IgD-negative memory B cell (primary cell): ENCODE results near the gene ACAT2. TPM values are rescaled to one million over a fixed set of nuclear protein-coding genes. Genes with fewer than 3 reads are reported as not detected.
"Not testable (repeated sequence)": the region's sequence is repeated elsewhere in the genome, so short reads cannot be mapped to it uniquely, and the experiment has no call there.

Source experiments
- H3K27ac Mint-ChIP-seq, 3 donors: one replicate each; pipeline ENCODE4 v1.8.0; 2020 to 2022; ENCODE audit warnings: mild to moderate bottlenecking in 3 of 3, mixed read lengths in 3 of 3, moderate library complexity in 1 of 3
- H3K27me3 Mint-ChIP-seq: one replicate; pipeline ENCODE4 v1.8.0; 2021; ENCODE audit warnings: mixed read lengths
- H3K36me3 Mint-ChIP-seq: one replicate; pipeline ENCODE4 v1.8.0; 2020; ENCODE audit warnings: mild to moderate bottlenecking, mixed read lengths
- H3K4me1 Mint-ChIP-seq, 3 donors: one replicate each; pipeline ENCODE4 v1.8.0; 2020 to 2022; ENCODE audit warnings: mixed read lengths in 3 of 3, mild to moderate bottlenecking in 1 of 3
- H3K4me3 Mint-ChIP-seq, 4 donors: one replicate each; pipeline ENCODE4 v1.8.0; 2020 to 2022; ENCODE audit warnings: mild to moderate bottlenecking in 4 of 4, mixed read lengths in 4 of 4, moderate library complexity in 3 of 4
- H3K9me3 Mint-ChIP-seq, 3 donors: one replicate each; pipeline ENCODE4 v1.8.0; 2020 to 2021; ENCODE audit warnings: mixed read lengths in 3 of 3, mild to moderate bottlenecking in 1 of 3
- polyA plus RNA-seq: library from polyadenylated mRNA; unstranded; fragments of 300-500 nt; fragmentation: Illumina TruSeq; gene quantifications from one replicate; pipeline ENCODE4 v1.2.3, GENCODE V29; 2021

Gene ACAT2
- polyA plus RNA-seq, 1 donor from 2014 or later, result 23.6 TPM

DNA sequence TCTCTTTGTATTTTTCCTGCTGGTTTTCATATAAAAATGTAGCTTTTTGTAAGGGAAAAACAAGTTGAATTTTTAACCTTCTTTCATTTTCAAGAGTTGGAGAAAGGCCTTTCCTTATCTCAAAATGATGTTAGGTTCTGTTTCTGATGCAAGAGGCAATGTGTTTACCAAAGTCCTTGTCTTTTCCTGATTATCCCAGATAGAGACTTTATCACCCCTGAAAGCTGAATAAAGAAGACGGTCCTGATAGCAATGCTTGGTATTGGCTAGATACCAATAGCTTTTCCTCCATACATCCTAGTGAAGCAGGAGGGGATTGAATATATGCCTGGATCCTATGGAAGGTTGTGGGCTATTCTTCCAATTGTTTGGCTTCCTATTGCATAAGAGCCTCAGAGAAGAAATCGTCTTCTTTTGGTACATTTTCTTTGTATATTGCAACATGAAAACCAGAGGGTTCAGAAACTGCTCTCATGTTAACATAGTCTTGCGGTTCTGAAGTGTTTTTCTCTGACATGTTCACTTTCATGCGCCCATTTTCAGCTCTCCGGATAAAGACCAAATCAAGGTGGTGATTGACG lies 43.7 kb downstream of the ACAT2 start:
- H3K27ac Mint-ChIP-seq, result no peak overlapping the region
- H3K36me3 Mint-ChIP-seq, result peaks cover 3% of the 10 kb centered on the region
- no peaks in the 10 kb centered on the region for H3K9me3 Mint-ChIP-seq
- H3K4me1 Mint-ChIP-seq, result peaks cover 0 to 3% (median 0%) of the 10 kb centered on the region in 3 donors
- H3K27me3 Mint-ChIP-seq, result no peaks in the 10 kb centered on the region
- no peak overlapping the region for H3K4me3 Mint-ChIP-seq

DNA sequence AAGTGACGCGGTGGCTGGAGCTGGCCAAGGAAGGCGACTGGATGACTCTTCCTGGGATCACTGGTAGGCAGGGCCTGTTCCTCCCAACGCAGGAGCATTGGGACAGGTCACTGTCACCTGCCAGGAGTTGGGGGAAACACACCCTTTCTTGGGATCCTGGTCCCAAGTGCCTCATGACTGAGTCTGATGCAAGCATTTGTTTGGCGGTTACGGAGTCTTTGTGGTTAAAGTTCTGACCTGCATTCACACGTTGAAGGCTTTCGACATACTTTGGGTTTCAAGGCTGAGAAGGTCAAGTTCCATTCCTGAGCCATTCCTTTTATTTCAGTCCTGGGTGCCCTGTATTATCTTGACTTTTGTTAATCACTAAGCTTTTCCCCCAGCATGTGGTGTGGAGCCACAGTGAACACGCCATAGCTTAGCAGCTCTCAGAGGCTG lies 44.2 kb downstream of the ACAT2 start:
- H3K36me3 Mint-ChIP-seq, result peaks cover 3% of the 10 kb centered on the region
- H3K4me3 Mint-ChIP-seq, result no peak overlapping the region
- H3K27me3 Mint-ChIP-seq, result no peaks in the 10 kb centered on the region
- H3K27ac Mint-ChIP-seq, result no peak overlapping the region
- H3K9me3 Mint-ChIP-seq, result no peaks in the 10 kb centered on the region
- H3K4me1 Mint-ChIP-seq, result peaks cover 0 to 4% (median 3%) of the 10 kb centered on the region in 3 donors

DNA sequence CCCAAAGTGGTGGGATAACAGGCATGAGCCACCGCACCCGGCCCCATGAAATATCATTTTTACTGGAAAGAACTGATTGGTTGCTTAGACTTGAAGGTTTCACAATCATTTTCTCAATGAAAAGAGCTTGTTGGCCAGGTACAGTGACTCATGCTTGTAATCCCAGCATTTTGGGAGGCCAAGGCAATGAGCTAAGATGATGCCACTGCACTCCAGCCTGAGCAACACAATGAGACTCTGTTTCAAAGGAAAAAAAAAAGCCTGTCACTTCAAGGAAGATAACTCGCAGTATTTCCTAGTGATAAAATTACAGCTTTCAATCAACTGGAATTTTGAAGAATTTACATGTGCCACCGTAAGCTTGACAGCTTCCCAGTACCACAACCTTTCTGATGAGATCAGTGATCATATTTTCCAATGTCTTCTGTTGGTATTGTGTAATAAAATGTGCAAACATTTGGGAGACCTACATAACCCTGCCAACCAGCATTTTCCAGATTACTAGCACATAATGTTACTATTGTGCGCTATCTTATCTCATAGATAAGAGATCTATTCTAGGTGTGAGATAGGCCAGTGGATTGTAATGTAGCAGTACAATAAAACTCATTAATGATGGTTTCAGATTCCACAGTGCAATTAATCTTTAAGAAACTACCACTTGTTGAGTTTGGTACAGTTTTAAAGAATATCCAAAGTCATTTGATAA lies 45.5 kb downstream of the ACAT2 start:
- Mint-ChIP-seq H3K27ac (no peak overlapping the region), H3K27me3 (no peaks in the 10 kb centered on the region), H3K4me1 (peaks cover 0 to 10% (median 3%) of the 10 kb centered on the region in 3 donors), H3K9me3 (no peaks in the 10 kb centered on the region), H3K4me3 (no peak overlapping the region), H3K36me3 (peaks cover 3% of the 10 kb centered on the region)

DNA sequence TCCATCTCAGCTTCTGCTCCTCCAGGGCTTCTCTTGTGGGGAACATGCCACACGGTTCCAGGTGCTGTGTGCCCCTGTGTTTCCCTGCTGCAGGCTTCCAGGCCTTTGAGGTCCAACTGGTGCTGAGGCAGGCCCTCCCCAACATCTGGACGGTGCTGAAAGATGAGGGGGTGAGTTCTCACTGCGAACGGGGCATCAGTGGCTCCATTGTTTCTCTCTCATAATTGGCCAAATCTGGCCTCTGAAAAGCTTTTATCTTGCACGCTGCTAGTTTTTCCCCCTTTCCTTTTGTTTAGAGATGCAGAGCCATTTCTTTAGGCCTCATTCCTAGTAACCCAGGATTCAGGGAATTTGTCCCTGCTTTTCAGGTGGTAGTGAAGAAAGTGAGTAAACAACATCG lies 46.8 kb downstream of the ACAT2 start:
- Mint-ChIP-seq H3K4me1 (peaks cover 0 to 10% (median 3%) of the 10 kb centered on the region in 3 donors), H3K27ac (peak overlapping the region in 1 of 3 donors; percentile 27), H3K4me3 (no peak overlapping the region), H3K36me3 (peaks cover 3% of the 10 kb centered on the region), H3K9me3 (no peaks in the 10 kb centered on the region), H3K27me3 (no peaks in the 10 kb centered on the region)

DNA sequence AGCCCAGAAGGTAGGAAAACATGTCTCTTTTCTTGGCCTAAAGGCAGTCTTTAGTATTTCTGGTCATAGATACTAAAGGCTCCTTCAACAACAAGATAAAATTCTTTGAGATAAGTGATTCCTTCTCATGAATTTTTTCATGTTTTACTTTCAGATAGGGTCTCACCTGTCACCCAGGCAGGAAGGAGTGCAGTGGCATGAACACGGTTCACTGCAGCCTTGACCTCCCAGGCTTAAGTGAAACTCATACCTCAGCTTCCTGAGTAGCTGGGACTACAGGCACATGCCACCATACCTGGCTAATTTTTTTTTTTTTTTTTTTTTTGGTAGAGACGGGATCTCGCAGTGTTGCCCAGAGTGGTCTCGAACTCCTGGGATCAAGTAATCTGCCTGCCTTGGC lies 47.3 kb downstream of the ACAT2 start:
- Mint-ChIP-seq H3K27ac (no peak overlapping the region), H3K4me3 (no peak overlapping the region), H3K4me1 (peaks cover 0 to 10% (median 3%) of the 10 kb centered on the region in 3 donors), H3K36me3 (peaks cover 3% of the 10 kb centered on the region), H3K9me3 (no peaks in the 10 kb centered on the region), H3K27me3 (no peaks in the 10 kb centered on the region)

DNA sequence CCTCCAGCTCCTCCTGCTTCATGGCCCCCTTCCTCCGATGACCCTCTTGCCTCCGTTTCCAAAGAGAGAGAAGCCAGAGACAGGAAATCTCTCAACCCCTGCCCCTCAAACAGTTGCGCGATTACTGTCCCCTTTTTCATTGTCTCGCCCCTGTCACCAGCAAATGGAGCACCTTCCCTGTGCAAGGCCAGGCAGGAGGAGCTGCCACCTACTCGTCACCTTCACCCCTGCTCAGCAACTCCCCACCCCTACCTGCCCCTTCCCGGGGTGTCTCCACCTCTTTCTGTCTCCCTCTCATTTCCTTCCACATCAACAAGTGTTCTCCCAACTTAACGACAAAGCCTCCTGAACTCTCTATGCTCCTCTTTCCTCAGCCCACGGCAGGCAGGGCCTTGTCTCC lies 51.9 kb downstream of the ACAT2 start:
- Mint-ChIP-seq H3K27ac (peak overlapping the region in 2 of 3 donors; percentile 15 to 49), H3K36me3 (peaks cover 2% of the 10 kb centered on the region), H3K4me3 (no peak overlapping the region), H3K27me3 (no peaks in the 10 kb centered on the region), H3K9me3 (no peaks in the 10 kb centered on the region), H3K4me1 (peaks cover 0 to 10% (median 3%) of the 10 kb centered on the region in 3 donors)

DNA sequence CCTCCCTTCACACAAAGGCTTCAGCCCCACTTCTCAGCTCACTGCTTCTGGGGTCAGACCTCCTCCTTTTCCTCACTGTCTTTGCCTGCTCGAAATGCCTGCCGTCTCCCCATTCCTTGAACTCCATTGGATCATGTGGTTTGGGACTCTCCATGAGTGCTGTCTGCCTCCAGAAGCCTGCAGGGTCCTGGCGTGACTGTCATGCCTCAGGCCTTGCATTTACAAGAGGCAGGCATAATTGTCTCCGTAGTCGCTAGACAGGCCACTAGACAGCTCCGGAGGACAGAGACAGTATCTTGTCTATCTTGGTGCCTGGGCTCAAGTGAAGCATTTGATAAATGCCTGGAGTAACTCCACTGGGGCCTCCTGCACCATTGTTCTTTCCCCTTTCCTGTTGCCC lies 53.6 kb downstream of the ACAT2 start:
- H3K4me1 Mint-ChIP-seq, result peaks cover 0 to 14% (median 7%) of the 10 kb centered on the region in 3 donors
- no peaks in the 10 kb centered on the region for H3K27me3 Mint-ChIP-seq
- no peaks in the 10 kb centered on the region for H3K9me3 Mint-ChIP-seq
- no peak overlapping the region for H3K27ac Mint-ChIP-seq
- H3K36me3 Mint-ChIP-seq, result peaks cover 2% of the 10 kb centered on the region
- no peak overlapping the region for H3K4me3 Mint-ChIP-seq

DNA sequence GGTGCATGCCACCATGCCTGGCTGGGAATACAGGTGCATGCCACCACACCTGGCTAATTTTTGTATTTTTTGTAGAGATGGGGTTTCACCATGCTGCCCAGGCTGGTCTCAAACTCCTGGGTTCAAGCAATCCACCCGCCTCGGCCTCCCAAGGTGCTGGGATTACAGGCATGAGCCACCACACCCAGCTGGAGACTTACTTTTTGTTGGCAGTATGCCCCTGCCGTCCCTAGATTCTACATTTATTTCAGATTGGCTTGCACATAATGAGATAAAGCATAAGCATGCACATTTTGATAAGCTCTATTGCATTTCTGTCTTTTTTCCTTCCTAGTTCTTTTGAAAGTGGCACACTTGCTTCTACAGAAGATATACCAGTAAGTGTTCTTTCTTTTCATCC lies 54.9 kb downstream of the ACAT2 start:
- H3K9me3 Mint-ChIP-seq, H3K27me3 Mint-ChIP-seq, H3K4me3 Mint-ChIP-seq, H3K27ac Mint-ChIP-seq, H3K36me3 Mint-ChIP-seq: not testable (repeated sequence)
- peaks cover 0 to 14% (median 4%) of the 10 kb centered on the region in 3 donors for H3K4me1 Mint-ChIP-seq

DNA sequence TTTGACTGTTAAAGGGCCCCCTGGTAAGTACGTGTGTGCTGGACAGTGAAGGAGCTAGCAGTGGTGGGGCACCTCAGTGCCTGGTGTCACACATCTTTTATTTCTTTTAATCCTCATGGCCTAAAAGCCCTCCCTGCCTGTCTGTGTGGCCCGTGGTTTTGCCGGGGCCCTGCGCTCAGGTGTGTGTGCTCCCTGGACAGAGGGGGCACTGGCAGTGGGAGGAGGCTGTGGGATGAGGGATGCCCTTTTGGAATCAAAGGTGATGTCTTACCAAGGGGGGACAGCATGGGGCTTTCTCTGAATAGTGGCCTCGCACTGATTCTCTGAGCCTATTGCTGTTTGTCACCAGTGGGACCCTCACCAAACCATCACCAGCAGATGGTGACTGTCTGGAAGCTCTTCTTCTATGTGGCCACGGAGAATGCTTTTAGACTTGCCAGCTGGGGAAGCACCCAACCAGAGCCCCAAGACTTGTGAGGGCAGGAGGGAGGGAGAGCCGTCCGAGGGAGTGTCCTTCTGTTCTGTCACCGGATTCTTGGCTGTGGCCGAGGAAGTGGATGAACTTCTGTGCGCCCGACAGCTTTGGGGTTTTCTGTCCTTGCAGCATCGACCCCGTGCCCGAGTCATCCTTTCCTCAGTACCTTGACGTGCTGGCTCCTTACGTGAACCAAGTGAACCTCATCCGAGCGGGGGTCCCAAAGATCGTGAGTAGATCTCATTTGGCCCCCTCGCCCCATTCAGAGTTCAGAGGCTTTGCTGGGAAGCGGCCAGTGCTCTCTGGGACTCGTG lies 56.3 kb downstream of the ACAT2 start:
- peaks cover 0 to 12% (median 5%) of the 10 kb centered on the region in 3 donors for H3K4me1 Mint-ChIP-seq
- no peak overlapping the region for H3K27ac Mint-ChIP-seq
- no peaks in the 10 kb centered on the region for H3K9me3 Mint-ChIP-seq
- H3K4me3 Mint-ChIP-seq, result peak overlapping the region in 1 of 4 donors; percentile 26
- peaks cover 4% of the 10 kb centered on the region for H3K36me3 Mint-ChIP-seq
- peaks cover 2% of the 10 kb centered on the region for H3K27me3 Mint-ChIP-seq

DNA sequence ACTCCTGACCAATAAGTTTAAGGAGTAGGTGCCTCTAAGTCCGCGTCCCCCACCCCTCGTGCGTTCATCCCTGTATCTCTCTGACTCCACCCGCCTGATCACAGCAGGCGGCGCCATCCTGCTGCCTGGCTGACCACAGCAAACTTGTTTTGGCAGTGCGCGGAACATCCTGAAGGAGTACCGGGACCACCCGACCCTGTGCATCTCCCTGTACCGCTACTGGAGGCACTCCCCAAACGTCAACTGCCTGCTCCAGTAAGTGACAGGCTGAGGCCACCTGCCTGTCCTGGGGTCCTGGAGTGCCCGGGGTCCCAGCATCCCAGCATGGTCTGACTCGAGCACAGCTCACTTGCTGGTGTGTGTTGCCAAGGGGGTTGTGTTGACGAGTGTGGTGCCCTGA lies 57.3 kb downstream of the ACAT2 start:
- peak overlapping the region in 1 of 4 donors; percentile 93 for H3K4me3 Mint-ChIP-seq
- H3K4me1 Mint-ChIP-seq, result peaks cover 0 to 12% (median 5%) of the 10 kb centered on the region in 3 donors
- peaks cover 2% of the 10 kb centered on the region for H3K27me3 Mint-ChIP-seq

DNA sequence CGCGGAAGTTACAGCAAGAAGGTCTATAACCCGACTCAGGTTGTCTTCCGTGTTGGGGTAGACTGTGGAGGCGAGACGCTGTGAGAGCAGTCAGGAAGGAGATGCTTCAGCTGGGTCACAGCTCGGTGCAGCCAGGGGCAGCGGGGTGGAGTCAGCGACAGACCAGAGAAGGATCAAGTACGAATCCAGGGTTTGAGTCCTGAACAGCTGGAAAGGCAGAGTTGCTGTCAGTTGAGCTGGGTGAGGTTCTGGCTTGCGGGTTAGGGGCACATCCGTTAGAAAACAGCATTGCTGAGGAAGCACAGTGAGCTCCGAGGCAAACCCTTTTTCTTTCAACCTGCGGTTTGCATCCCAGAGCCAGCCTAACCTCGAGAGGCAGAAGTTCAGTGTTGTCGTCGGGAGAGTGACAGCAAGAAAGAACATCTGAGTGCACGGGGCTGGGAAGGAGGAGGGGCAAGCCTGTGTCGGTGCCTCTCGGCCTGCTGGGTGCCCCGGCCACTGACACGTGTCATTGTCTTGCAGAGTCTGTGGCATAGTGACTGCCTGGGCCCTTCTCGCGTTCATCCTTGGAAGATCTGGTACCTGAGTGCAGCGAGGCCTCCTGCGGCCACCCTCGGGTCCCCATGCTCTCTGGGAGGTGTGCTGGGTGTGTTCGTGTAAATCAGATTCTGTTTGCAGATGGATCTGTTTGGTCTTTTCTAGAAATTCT lies 58.2 kb downstream of the ACAT2 start:
- H3K36me3 Mint-ChIP-seq, result peaks cover 7% of the 10 kb centered on the region
- peaks cover 0 to 12% (median 5%) of the 10 kb centered on the region in 3 donors for H3K4me1 Mint-ChIP-seq
- H3K4me3 Mint-ChIP-seq, result peak overlapping the region in 3 of 4 donors; percentile 73 to 93 (median 92)
- H3K27ac Mint-ChIP-seq, result peak overlapping the region in 1 of 3 donors; percentile 51
- no peaks in the 10 kb centered on the region for H3K9me3 Mint-ChIP-seq
- H3K27me3 Mint-ChIP-seq, result peaks cover 2% of the 10 kb centered on the region

More for the DNA sequence above, 57.3 kb downstream of the ACAT2 start:
- Mint-ChIP-seq H3K9me3 (no peaks in the 10 kb centered on the region), H3K27ac (no peak overlapping the region), H3K36me3 (peaks cover 6% of the 10 kb centered on the region)

DNA sequence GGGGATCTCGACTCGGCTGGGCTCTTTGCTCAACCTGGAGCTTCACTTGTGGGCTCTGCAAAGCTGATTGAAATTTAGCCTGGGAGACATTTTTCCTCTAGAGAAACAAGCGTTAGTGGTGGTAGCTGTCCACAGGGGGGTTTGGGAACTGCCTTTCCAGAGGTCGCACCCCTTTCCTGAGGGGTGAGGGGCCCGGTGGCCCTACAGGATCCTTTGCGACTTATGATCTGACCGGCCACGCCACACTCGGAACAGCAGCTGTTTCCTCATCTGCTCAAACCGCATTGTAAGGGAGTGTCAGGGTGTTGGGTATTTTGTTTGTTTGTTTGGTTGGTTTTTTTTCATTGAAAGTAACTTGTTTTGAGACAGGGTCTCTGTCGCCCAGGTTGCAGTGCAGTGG lies 59.3 kb downstream of the ACAT2 start:
- Mint-ChIP-seq H3K4me3 (peak overlapping the region in 2 of 4 donors; percentile 54 to 81), H3K36me3 (peaks cover 5% of the 10 kb centered on the region), H3K27ac (no peak overlapping the region), H3K9me3 (no peaks in the 10 kb centered on the region), H3K27me3 (peaks cover 2% of the 10 kb centered on the region), H3K4me1 (peaks cover 0 to 12% (median 6%) of the 10 kb centered on the region in 3 donors)

DNA sequence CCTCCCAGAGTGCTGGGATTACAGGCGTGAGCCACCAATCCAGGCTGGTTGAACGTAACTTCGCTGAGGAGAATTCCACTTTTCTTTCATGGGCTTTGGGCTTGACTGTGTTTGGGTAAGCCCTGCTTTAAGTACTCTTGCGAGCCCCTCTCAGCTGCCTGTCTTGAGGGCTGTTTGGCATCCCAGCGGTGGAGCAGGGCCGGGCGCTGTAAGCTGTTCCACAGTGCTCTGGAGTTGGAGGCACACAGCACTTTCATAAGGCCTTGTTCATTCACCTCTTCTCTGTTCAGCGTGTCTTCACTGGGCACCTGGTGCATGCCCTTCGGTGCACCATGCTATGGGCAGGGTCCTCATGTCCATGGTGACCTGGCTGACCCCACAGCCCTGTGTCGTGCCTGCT lies 59.9 kb downstream of the ACAT2 start:
- H3K4me3 Mint-ChIP-seq, result no peak overlapping the region
- no peaks in the 10 kb centered on the region for H3K9me3 Mint-ChIP-seq
- no peak overlapping the region for H3K27ac Mint-ChIP-seq
- H3K27me3 Mint-ChIP-seq, result peaks cover 2% of the 10 kb centered on the region
- peaks cover 5% of the 10 kb centered on the region for H3K36me3 Mint-ChIP-seq
- peaks cover 0 to 12% (median 6%) of the 10 kb centered on the region in 3 donors for H3K4me1 Mint-ChIP-seq

DNA sequence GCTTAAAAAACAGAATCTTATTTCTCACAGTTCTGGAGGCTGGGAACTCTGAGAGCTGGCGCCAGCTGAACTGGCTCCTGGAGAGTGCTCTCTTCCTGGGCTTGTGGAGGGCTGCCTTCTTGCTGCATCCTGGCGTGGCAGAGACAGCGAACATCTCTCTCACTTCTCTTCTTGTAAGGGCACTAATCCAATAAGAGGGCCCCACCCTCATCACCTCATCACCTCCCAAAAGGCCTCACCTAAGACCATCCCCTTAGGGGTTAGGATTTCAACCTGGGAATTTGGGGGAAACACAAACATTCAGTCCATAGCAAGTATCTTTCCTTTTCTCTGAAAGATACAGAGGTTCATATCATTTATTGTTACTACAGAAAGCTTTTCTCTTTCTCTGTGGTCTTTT lies 62.1 kb downstream of the ACAT2 start:
- Mint-ChIP-seq H3K27me3 (peaks cover 2% of the 10 kb centered on the region), H3K36me3 (peaks cover 5% of the 10 kb centered on the region), H3K4me3 (no peak overlapping the region), H3K4me1 (peaks cover 0 to 12% (median 6%) of the 10 kb centered on the region in 3 donors), H3K27ac (no peak overlapping the region), H3K9me3 (no peaks in the 10 kb centered on the region)

DNA sequence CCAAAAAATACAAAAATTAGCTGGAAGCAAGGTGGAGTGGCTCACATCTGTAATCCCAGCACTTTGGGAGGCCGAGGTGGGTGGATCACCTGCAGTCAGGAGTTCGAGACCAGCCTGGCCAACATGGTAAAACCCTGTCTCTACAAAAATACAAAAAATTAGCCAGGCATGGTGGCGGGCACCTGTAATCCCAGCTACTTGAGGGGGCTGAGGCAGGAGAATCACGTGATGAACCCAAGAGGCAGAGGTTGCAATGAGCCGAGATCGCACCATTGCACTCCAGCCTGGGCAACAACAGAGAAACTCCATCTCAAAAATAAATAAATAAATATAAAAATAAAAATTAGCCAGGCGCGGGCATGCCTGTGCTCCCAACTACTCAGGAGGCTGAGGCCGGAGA lies 62.8 kb downstream of the ACAT2 start:
- H3K4me1 Mint-ChIP-seq, result peaks cover 0 to 13% (median 11%) of the 10 kb centered on the region in 3 donors
- H3K27me3 Mint-ChIP-seq, H3K36me3 Mint-ChIP-seq, H3K9me3 Mint-ChIP-seq, H3K27ac Mint-ChIP-seq, H3K4me3 Mint-ChIP-seq: not testable (repeated sequence)
